ENCODE measurements around the gene RPTOR. TPM values are rescaled to one million over a fixed set of nuclear protein-coding genes. Genes with fewer than 3 reads are reported as not detected.
A peak's percentile ranks its signal among the peaks of the same experiment; 100 is the strongest.

The RPTOR gene
- total RNA-seq, 4 donors from 2014 or later, result 47.6 to 56.9 (median 55.4) TPM

DNA sequence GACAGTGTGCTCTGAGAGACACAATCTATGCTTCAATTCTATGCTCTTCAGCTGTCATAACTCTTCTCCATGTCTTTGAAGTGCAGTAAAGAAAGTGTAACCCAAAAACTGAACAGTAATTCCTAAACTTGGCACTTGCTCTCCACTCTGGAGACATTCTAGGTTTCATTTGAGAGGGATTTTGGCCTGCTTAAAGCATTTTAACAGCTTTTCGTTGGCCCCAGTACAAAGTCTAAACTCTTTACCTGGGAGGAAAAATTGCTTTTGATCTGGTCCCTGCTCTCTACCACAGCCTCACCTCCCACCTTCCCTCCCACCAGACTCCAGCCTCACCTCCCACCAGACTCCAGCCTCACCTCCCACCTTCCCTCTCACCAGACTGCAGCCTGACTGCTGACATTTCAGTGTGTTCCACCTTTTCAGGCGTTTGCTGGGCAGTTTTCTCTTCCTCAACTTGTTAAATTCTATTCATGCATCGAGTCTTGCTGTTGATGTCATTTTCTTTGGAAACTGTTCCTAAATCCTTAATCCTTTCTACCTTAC, 132.6 kb downstream of the RPTOR start:
- in situ Hi-C loops (cut with MboI; ENCODE audit: low sequenced_read_pairs in 4 of 4), result no loop called here
- TF ChIP-seq POLR2A (IDR thresholded peaks at IDR 0.05), result no peak
- no peak for TF ChIP-seq CTCF (IDR thresholded peaks at IDR 0.05 in 4 of 5, conservative IDR thresholded peaks at IDR 0.05 in 1 of 5)

DNA sequence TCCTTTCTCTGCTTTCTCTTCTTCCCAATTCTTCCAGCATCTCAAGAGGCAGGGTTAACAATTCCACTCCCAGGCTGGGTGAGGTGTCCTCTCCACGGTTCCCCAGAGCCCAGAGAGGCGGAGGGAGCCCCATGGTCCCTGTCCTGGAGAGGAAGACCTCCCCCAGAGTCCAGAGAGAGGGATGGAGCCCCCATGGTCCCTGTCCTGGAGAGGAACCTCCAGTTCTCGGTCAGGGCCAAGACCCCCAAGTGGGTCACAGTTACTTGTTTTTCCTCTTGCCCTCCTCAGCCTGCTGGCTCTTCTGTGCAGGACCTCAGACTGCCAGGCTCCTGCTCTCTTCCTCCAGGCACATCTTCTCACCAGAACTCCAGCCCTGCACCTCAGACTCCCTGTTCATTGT, 135.2 kb downstream of the RPTOR start:
- Histone ChIP-seq H3K36me3 (no peaks in the 10 kb centered on the region), H3K4me3 (no peak overlapping the region), H3K9me3 (no peaks in the 10 kb centered on the region), H3K27ac (no peak overlapping the region), H3K27me3 (no peaks in the 10 kb centered on the region), H3K4me1 (peaks cover 0 to 11% of the 10 kb centered on the region in 2 donors)
- TF ChIP-seq CTCF (IDR thresholded peaks at IDR 0.05 in 4 of 5, conservative IDR thresholded peaks at IDR 0.05 in 1 of 5) (no peak), POLR2A (IDR thresholded peaks at IDR 0.05) (no peak)
- ATAC-seq (no peak), DNase-seq (no peak)
- intact Hi-C loops (cut with DNase I; ENCODE audit: low total_unique reads), result no loop called here
- in situ Hi-C loops (cut with MboI; ENCODE audit: low sequenced_read_pairs in 4 of 4), result no loop called here

More for the DNA sequence above, 132.6 kb downstream of the RPTOR start:
- Histone ChIP-seq H3K4me1 (no peaks in the 10 kb centered on the region), H3K27ac (no peak overlapping the region), H3K36me3 (no peaks in the 10 kb centered on the region), H3K9me3 (no peaks in the 10 kb centered on the region), H3K4me3 (no peak overlapping the region), H3K27me3 (no peaks in the 10 kb centered on the region)
- ATAC-seq, result no peak
- DNase-seq, result no peak
- intact Hi-C loops (cut with DNase I; ENCODE audit: low total_unique reads), result no loop called here

- no peak overlapping the region for H3K4me3 ChIP-seq
- no peak overlapping the region for H3K27ac ChIP-seq
- no peaks in the 10 kb centered on the region for H3K9me3 ChIP-seq
- H3K27me3 ChIP-seq, result no peaks in the 10 kb centered on the region
- in situ Hi-C loops (cut with MboI; ENCODE audit: low sequenced_read_pairs in 4 of 4) (no loop called here), intact Hi-C loops (cut with DNase I; ENCODE audit: low total_unique reads) (no loop called here)
- no peak for ATAC-seq
- TF ChIP-seq CTCF (IDR thresholded peaks at IDR 0.05 in 4 of 5, conservative IDR thresholded peaks at IDR 0.05 in 1 of 5), result no peak
- TF ChIP-seq POLR2A (IDR thresholded peaks at IDR 0.05), result no peak
- peaks cover 0 to 11% of the 10 kb centered on the region in 2 donors for H3K4me1 ChIP-seq
- H3K36me3 ChIP-seq, result no peaks in the 10 kb centered on the region
- DNase-seq, result no peak
Observed at GRCh38 chr17:80681215-80681614, 136.6 kb downstream of the RPTOR start.

DNA sequence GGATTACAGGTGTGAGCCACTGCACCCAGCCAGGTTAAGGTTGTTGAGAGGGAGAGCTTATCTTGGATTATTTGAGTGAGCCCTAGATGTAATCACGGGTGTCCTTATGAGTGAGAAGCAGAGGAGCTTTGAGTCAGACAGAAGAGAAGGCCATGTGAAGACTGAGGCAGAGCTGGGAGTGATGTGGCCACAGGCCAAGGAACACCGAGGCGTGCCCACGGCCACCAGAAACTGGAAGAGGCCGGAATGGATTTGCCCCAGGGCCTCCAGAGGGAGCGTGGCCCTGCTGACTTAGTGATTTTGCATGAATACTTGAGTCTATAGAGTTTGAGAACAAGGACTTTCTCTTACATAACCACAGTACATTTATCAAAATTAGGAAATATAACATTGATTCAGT, 137.7 kb downstream of the RPTOR start:
- TF ChIP-seq POLR2A (IDR thresholded peaks at IDR 0.05) (no peak), CTCF (IDR thresholded peaks at IDR 0.05 in 4 of 5, conservative IDR thresholded peaks at IDR 0.05 in 1 of 5) (no peak)
- ATAC-seq (no peak), DNase-seq (no peak)
- Histone ChIP-seq H3K27ac (peak overlapping the region in 2 of 4 donors; percentile 41 to 70), H3K9me3 (no peaks in the 10 kb centered on the region), H3K4me1 (peaks cover 0 to 11% of the 10 kb centered on the region in 2 donors), H3K4me3 (no peak overlapping the region), H3K27me3 (no peaks in the 10 kb centered on the region), H3K36me3 (no peaks in the 10 kb centered on the region)
- intact Hi-C loops (cut with DNase I; ENCODE audit: low total_unique reads), result no loop called here
- in situ Hi-C loops (cut with MboI; ENCODE audit: low sequenced_read_pairs in 4 of 4), result no loop called here

- TF ChIP-seq CTCF (IDR thresholded peaks at IDR 0.05 in 4 of 5, conservative IDR thresholded peaks at IDR 0.05 in 1 of 5), result no peak
- no peak for TF ChIP-seq POLR2A (IDR thresholded peaks at IDR 0.05)
- ATAC-seq, result peak; percentile 65 to 82
- in situ Hi-C loops (cut with MboI; ENCODE audit: low sequenced_read_pairs in 4 of 4), result no loop called here
Observed at GRCh38 chr17:80683625-80684104, 139.0 kb downstream of the RPTOR start.

More at GRCh38 chr17:80683625-80684104, 139.0 kb downstream of the RPTOR start:
- Histone ChIP-seq H3K36me3 (no peaks in the 10 kb centered on the region), H3K27me3 (no peaks in the 10 kb centered on the region), H3K9me3 (no peaks in the 10 kb centered on the region), H3K27ac (peak overlapping the region in 2 of 4 donors; percentile 41 to 70), H3K4me3 (no peak overlapping the region), H3K4me1 (peaks cover 0 to 11% of the 10 kb centered on the region in 2 donors)
- DNase-seq, result peak; percentile 11 to 31
- intact Hi-C loops (cut with DNase I; ENCODE audit: low total_unique reads), result no loop called here

Measured in gastrocnemius medialis (tissue), 4 donors.